Keratinocyte (primary cell): ENCODE results near the gene TRA2A. TPM values are rescaled to one million over a fixed set of nuclear protein-coding genes. Genes with fewer than 3 reads are reported as not detected.
A peak's percentile ranks its signal among the peaks of the same experiment; 100 is the strongest.
"Not testable (repeated sequence)": the region's sequence is repeated elsewhere in the genome, so short reads cannot be mapped to it uniquely, and the experiment has no call there.

ENCODE experiments used
- DNase-seq: peaks from one replicate; pipeline ENCODE4 v3.0.0-alpha.2; 2011; ENCODE audit warnings: low read depth, missing footprints, low spot score
- FAIRE-seq: peaks from 2 replicates; lab custom pipeline; 2011; peaks lifted over from hg19 to GRCh38; lab: Jason Lieb, UNC
- H2AFZ ChIP-seq: 2 replicates; pipeline ENCODE4 v1.6.0; 2012; ENCODE audit warnings: low read length, control low read depth, inconsistent platforms; ENCODE audit not compliant: control insufficient read depth
- H3K27ac ChIP-seq: 2 replicates; pipeline ENCODE4 v1.5.1; 2011; ENCODE audit warnings: low read length; ENCODE audit not compliant: control insufficient read depth, insufficient read depth
- H3K27me3 ChIP-seq: 3 replicates; pipeline ENCODE4 v1.6.0; 2011; ENCODE audit warnings: low read length; ENCODE audit not compliant: control insufficient read depth, insufficient read depth; ENCODE audit errors: extremely low read depth
- H3K36me3 ChIP-seq, 2 experiments: 2 replicates in 1 of 2; 3 replicates in 1 of 2; pipeline ENCODE4 v1.5.1; 2011; ENCODE audit warnings: low read length in 2 of 2, mild to moderate bottlenecking in 1 of 2; ENCODE audit not compliant: control insufficient read depth in 2 of 2, insufficient read depth in 2 of 2; ENCODE audit errors: extremely low read depth in 1 of 2
- H3K4me1 ChIP-seq: 3 replicates; pipeline ENCODE4 v1.5.1; 2011; ENCODE audit warnings: low read length; ENCODE audit not compliant: control insufficient read depth, insufficient read depth; ENCODE audit errors: extremely low read depth
- H3K4me2 ChIP-seq: 3 replicates; pipeline ENCODE4 v1.6.0; 2011; ENCODE audit warnings: low read depth, low read length; ENCODE audit not compliant: control insufficient read depth, insufficient read depth; ENCODE audit errors: extremely low read depth
- H3K4me3 ChIP-seq, 3 experiments: fragments of 200-600 bp in 1 of 3; sonication (generic) in 1 of 3; 2 replicates in 2 of 3; 3 replicates in 1 of 3; pipeline ENCODE4 v1.5.1; 2011 to 2016; ENCODE audit warnings: low read length in 3 of 3, mild to moderate bottlenecking in 3 of 3, control low read depth in 2 of 3, inconsistent platforms in 1 of 3, low read depth in 1 of 3, mixed read lengths in 1 of 3, mixed run types in 1 of 3, moderate library complexity in 1 of 3; ENCODE audit not compliant: control insufficient read depth in 2 of 3, insufficient read depth in 2 of 3; ENCODE audit errors: extremely low read depth in 1 of 3
- H3K79me2 ChIP-seq: 2 replicates; pipeline ENCODE4 v1.6.0; 2012; ENCODE audit warnings: low read length; ENCODE audit not compliant: control insufficient read depth, insufficient read depth
- H3K9ac ChIP-seq: 3 replicates; pipeline ENCODE4 v1.6.0; 2011; ENCODE audit warnings: low read length; ENCODE audit not compliant: control insufficient read depth, insufficient read depth; ENCODE audit errors: extremely low read depth
- H3K9me1 ChIP-seq: 3 replicates; pipeline ENCODE4 v1.6.0; 2011; ENCODE audit warnings: low read length; ENCODE audit not compliant: control insufficient read depth, insufficient read depth; ENCODE audit errors: extremely low read depth
- H3K9me3 ChIP-seq: 2 replicates; pipeline ENCODE4 v1.5.1; 2012; ENCODE audit warnings: low read depth, low read length; ENCODE audit not compliant: control insufficient read depth
- H4K20me1 ChIP-seq: 3 replicates; pipeline ENCODE4 v1.6.0; 2011; ENCODE audit warnings: low read length; ENCODE audit not compliant: control insufficient read depth, insufficient read depth; ENCODE audit errors: extremely low read depth
- CTCF ChIP-seq, 3 experiments: IDR thresholded peaks in 1 of 3; conservative IDR thresholded peaks in 1 of 3; optimal IDR thresholded peaks in 1 of 3; 2 replicates in 2 of 3; 3 replicates in 1 of 3; pipeline versions ENCODE3 to v1.5.1; 2011; ENCODE audit warnings: low read length in 3 of 3, mild to moderate bottlenecking in 3 of 3, moderate library complexity in 2 of 3, control low read depth in 1 of 3, inconsistent platforms in 1 of 3; ENCODE audit not compliant: insufficient read depth in 2 of 3; ENCODE audit errors: extremely low read depth in 1 of 3
- EZH2 ChIP-seq: IDR thresholded peaks from one replicate; pipeline ENCODE4 v1.6.1; 2012; ENCODE audit warnings: inconsistent platforms, mild to moderate bottlenecking, low read length, moderate library complexity
- dilution Hi-C: fragments of 300-500 bp; cut with MboI; formaldehyde crosslinking; loops from one replicate; pipeline ENCODE4 v1.7.0; 2020; ENCODE audit warnings: low sequenced_read_pairs; ENCODE audit not compliant: extremely low pct_ligation_motif_present
- polyA plus RNA-seq, 5 experiments: library from polyadenylated mRNA; depleted of rRNA in 3 of 5; stranded (reverse) in 3 of 5; stranded (forward) in 1 of 5; unstranded in 1 of 5; fragments of >200 nt; gene quantifications; 1 replicate in 1 of 5; 2 replicates in 3 of 5; 3 replicates in 1 of 5; pipeline versions ENCODE4 v1.2.1 to v1.2.3, GENCODE V29; 2011 to 2012; ENCODE audit warnings: missing spikeins in 2 of 5, low read depth in 1 of 5, low replicate concordance in 1 of 5

The TRA2A gene
- polyA plus RNA-seq, 1 donor (not counting 4 experiments of a cell fraction or from before 2014, with no cell fraction given) = 92.6 TPM

DNA sequence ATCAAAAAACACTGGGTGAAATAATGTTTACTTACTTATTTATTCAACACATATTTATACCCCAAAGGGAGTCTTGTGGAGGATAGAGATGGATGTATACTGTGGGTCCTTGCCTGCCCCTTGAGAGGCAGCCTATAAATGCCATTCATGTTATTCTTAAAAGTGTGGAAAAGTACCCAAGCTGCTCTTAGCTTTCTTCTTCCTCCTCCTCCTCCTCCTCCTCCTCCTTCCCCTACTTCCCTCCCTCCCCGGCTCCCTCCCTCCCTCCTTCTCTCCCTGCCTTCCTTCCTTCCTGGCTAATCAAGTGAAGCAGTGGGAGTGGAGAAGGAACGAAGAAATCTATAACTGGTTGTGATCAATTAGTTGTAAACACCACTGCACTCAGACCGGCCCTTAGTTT lies 40.3 kb downstream of the TRA2A start:
- Histone ChIP-seq H3K4me3 (no peak overlapping the region), H2AFZ (no peak overlapping the region), H3K9ac (no peak overlapping the region), H3K79me2 (no peaks in the 10 kb centered on the region), H3K4me2 (no peak overlapping the region), H3K9me3 (no peaks in the 10 kb centered on the region), H4K20me1 (no peaks in the 10 kb centered on the region), H3K36me3 (no peaks in the 10 kb centered on the region), H3K9me1 (no peaks in the 10 kb centered on the region), H3K27me3 (no peaks in the 10 kb centered on the region), H3K27ac (no peak overlapping the region), H3K4me1 (no peaks in the 10 kb centered on the region)
- FAIRE-seq = no peak
- no peak for DNase-seq
- no peak for TF ChIP-seq EZH2
- TF ChIP-seq CTCF (optimal IDR thresholded peaks at IDR 0.05 in 1 of 3, IDR thresholded peaks at IDR 0.05 in 1 of 3, conservative IDR thresholded peaks at IDR 0.05 in 1 of 3; ENCODE audit: extremely low read depth in 1 of 3, insufficient read depth in 2 of 3, low read length in 3 of 3) = no peak
- dilution Hi-C loops = no loop called here

GRCh38 chr7:23490357-23491135 lies 41.2 kb downstream of the TRA2A start:
- DNase-seq = no peak
- no peaks in the 10 kb centered on the region for H3K27me3 ChIP-seq
- no peak for FAIRE-seq
- peak overlapping the region; percentile 36 for H3K27ac ChIP-seq
- H3K36me3 ChIP-seq = no peaks in the 10 kb centered on the region
- H3K4me1 ChIP-seq = no peaks in the 10 kb centered on the region
- peak overlapping the region; percentile 54 for H3K4me2 ChIP-seq
- peak overlapping the region; percentile 44 for H2AFZ ChIP-seq
- no peaks in the 10 kb centered on the region for H4K20me1 ChIP-seq
- dilution Hi-C loops = no loop called here
- H3K9me3 ChIP-seq = no peaks in the 10 kb centered on the region
- no peaks in the 10 kb centered on the region for H3K79me2 ChIP-seq
- H3K9me1 ChIP-seq = no peaks in the 10 kb centered on the region
- H3K9ac ChIP-seq = peak overlapping the region; percentile 33
- H3K4me3 ChIP-seq = peak overlapping the region in 2 of 3 experiments; percentile 27 to 57
- TF ChIP-seq CTCF (optimal IDR thresholded peaks at IDR 0.05 in 1 of 3, IDR thresholded peaks at IDR 0.05 in 1 of 3, conservative IDR thresholded peaks at IDR 0.05 in 1 of 3; ENCODE audit: extremely low read depth in 1 of 3, insufficient read depth in 2 of 3, low read length in 3 of 3) = no peak
- no peak for TF ChIP-seq EZH2

DNA sequence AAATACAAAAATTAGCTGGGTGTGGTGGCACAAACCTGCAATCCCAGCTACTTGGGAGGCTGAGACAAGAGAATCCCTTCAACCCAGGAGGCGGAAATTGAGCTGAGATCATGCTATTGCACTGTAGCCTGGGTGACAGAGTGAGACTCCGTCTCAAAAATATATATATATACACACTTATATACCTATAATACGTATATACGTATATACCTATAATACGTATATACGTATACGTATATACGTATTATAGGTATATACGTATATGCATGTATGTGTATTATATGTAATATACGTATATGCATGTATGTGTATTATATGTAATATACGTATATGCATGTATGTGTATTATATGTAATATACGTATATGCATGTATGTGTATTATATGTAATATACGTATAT lies 43.1 kb downstream of the TRA2A start:
- H3K4me3 ChIP-seq, dilution Hi-C loops, H2AFZ ChIP-seq, FAIRE-seq, DNase-seq, H3K27ac ChIP-seq, H3K4me2 ChIP-seq, H3K27me3 ChIP-seq, H3K4me1 ChIP-seq, H3K9me3 ChIP-seq, H4K20me1 ChIP-seq, H3K79me2 ChIP-seq, H3K9me1 ChIP-seq, H3K9ac ChIP-seq, H3K36me3 ChIP-seq: not testable (repeated sequence)
